KMS-11 (cell line): ENCODE measurements around the gene IER2.

Source experiments
- H2AFZ ChIP-seq: fragments of 200-600 bp; sonication (generic); 2 replicates; pipeline ENCODE4 v1.6.1; 2016; ENCODE audit warnings: antibody characterized with exemption, mixed run types, low read depth
- H3K27ac ChIP-seq: fragments of 200-600 bp; sonication (generic); 2 replicates; pipeline ENCODE4 v1.6.1; 2016; ENCODE audit warnings: mild to moderate bottlenecking, mixed run types
- H3K27me3 ChIP-seq: fragments of 200-600 bp; sonication (generic); 2 replicates; pipeline ENCODE4 v1.6.1; 2017; ENCODE audit warnings: mild to moderate bottlenecking, low read depth, mixed run types, moderate library complexity; ENCODE audit not compliant: insufficient read depth
- H3K36me3 ChIP-seq: fragments of 200-600 bp; sonication (generic); 2 replicates; pipeline ENCODE4 v1.6.1; 2017; ENCODE audit warnings: mild to moderate bottlenecking, mixed run types; ENCODE audit not compliant: insufficient read depth
- H3K4me1 ChIP-seq: fragments of 200-600 bp; sonication (generic); 2 replicates; pipeline ENCODE4 v1.6.1; 2016; ENCODE audit warnings: mild to moderate bottlenecking, low read depth, mixed run types; ENCODE audit not compliant: poor library complexity, severe bottlenecking
- H3K4me2 ChIP-seq: fragments of 200-600 bp; sonication (generic); 2 replicates; pipeline ENCODE4 v1.7.0; 2016; ENCODE audit warnings: mild to moderate bottlenecking, mixed run types
- H3K4me3 ChIP-seq: fragments of 200-600 bp; sonication (generic); IDR thresholded peaks from 2 replicates; pipeline ENCODE4 v1.6.1; 2017; ENCODE audit warnings: low read depth, low read length, mixed read lengths; ENCODE audit not compliant: insufficient read depth
- H3K79me2 ChIP-seq: fragments of 200-600 bp; sonication (generic); 2 replicates; pipeline ENCODE4 v1.6.1; 2016; ENCODE audit warnings: low read depth, mixed run types; ENCODE audit not compliant: insufficient read depth
- H3K9ac ChIP-seq: fragments of 200-600 bp; sonication (generic); 2 replicates; pipeline ENCODE4 v1.6.1; 2016; ENCODE audit warnings: mild to moderate bottlenecking, mixed run types
- H4K20me1 ChIP-seq: fragments of 200-600 bp; sonication (generic); 2 replicates; pipeline ENCODE4 v1.6.1; 2016; ENCODE audit warnings: mild to moderate bottlenecking, mixed run types; ENCODE audit not compliant: insufficient read depth
- TF ChIP-seq, protein P1 (sequence below): fragments of 200-600 bp; sonication (generic); conservative IDR thresholded peaks from 2 replicates; pipeline ENCODE4 v1.6.1; 2017; ENCODE audit warnings: low read depth, mild to moderate bottlenecking, antibody characterized with exemption, low read length, moderate library complexity, mixed read lengths

The IER2 gene

GRCh38 chr19:13121551-13122274 lies 28.5 kb upstream of the IER2 start:
- no peaks in the 10 kb centered on the region for H3K27me3 ChIP-seq
- peaks cover 81% of the 10 kb centered on the region for H3K79me2 ChIP-seq
- H4K20me1 ChIP-seq: peaks cover 4% of the 10 kb centered on the region; the same call in 1 of the 2 replicates
- H3K36me3 ChIP-seq: no peaks in the 10 kb centered on the region; the same call in 1 of the 2 replicates
- H3K4me3 ChIP-seq: no peak overlapping the region
- H3K4me2 ChIP-seq: no peak overlapping the region
- no peak overlapping the region for H3K9ac ChIP-seq
- peaks cover 7% of the 10 kb centered on the region for H3K4me1 ChIP-seq
- TF ChIP-seq, protein P1, sequence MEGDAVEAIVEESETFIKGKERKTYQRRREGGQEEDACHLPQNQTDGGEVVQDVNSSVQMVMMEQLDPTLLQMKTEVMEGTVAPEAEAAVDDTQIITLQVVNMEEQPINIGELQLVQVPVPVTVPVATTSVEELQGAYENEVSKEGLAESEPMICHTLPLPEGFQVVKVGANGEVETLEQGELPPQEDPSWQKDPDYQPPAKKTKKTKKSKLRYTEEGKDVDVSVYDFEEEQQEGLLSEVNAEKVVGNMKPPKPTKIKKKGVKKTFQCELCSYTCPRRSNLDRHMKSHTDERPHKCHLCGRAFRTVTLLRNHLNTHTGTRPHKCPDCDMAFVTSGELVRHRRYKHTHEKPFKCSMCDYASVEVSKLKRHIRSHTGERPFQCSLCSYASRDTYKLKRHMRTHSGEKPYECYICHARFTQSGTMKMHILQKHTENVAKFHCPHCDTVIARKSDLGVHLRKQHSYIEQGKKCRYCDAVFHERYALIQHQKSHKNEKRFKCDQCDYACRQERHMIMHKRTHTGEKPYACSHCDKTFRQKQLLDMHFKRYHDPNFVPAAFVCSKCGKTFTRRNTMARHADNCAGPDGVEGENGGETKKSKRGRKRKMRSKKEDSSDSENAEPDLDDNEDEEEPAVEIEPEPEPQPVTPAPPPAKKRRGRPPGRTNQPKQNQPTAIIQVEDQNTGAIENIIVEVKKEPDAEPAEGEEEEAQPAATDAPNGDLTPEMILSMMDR: no peak
- H3K27ac ChIP-seq: no peak overlapping the region
- H2AFZ ChIP-seq: no peak overlapping the region

GRCh38 chr19:13122275-13122878 lies 27.8 kb upstream of the IER2 start:
- Histone ChIP-seq H2AFZ (no peak overlapping the region), H3K9ac (no peak overlapping the region), H3K27ac (no peak overlapping the region), H3K36me3 (no peaks in the 10 kb centered on the region; the same call in 1 of the 2 replicates), H3K4me3 (no peak overlapping the region), H3K4me1 (peaks cover 7% of the 10 kb centered on the region), H3K4me2 (no peak overlapping the region), H3K27me3 (no peaks in the 10 kb centered on the region), H4K20me1 (peaks cover 4% of the 10 kb centered on the region; the same call in 1 of the 2 replicates), H3K79me2 (peaks cover 78% of the 10 kb centered on the region)
- TF ChIP-seq, protein P1: no peak

GRCh38 chr19:13122980-13123957 lies 26.9 kb upstream of the IER2 start:
- Histone ChIP-seq H3K27me3 (no peaks in the 10 kb centered on the region), H3K27ac (no peak overlapping the region), H3K4me3 (no peak overlapping the region), H4K20me1 (peaks cover 4% of the 10 kb centered on the region; the same call in 1 of the 2 replicates), H2AFZ (no peak overlapping the region), H3K4me1 (peaks cover 7% of the 10 kb centered on the region), H3K79me2 (peaks cover 85% of the 10 kb centered on the region), H3K9ac (no peak overlapping the region), H3K36me3 (no peaks in the 10 kb centered on the region; the same call in 1 of the 2 replicates), H3K4me2 (no peak overlapping the region)
- TF ChIP-seq, protein P1: no peak

- Histone ChIP-seq H3K36me3 (no peaks in the 10 kb centered on the region; the same call in 1 of the 2 replicates), H3K9ac (no peak overlapping the region), H2AFZ (no peak overlapping the region), H3K79me2 (peaks cover 80% of the 10 kb centered on the region), H3K4me2 (no peak overlapping the region), H3K27me3 (no peaks in the 10 kb centered on the region), H3K4me1 (no peaks in the 10 kb centered on the region), H3K4me3 (no peak overlapping the region), H3K27ac (no peak overlapping the region), H4K20me1 (peaks cover 12% of the 10 kb centered on the region)
- TF ChIP-seq, protein P1: no peak
Measured at GRCh38 chr19:13127051-13127450, 23.2 kb upstream of the IER2 start.
